Mesenchymal stem cell (in vitro differentiated cells and primary cell): ENCODE data around the gene TNFRSF6B.
A peak's percentile ranks its signal among the peaks of the same experiment; 100 is the strongest.

Source experiments
- DNase-seq: peaks from one replicate; pipeline ENCODE4 v3.0.0-alpha.2; 2013
- H2AFZ ChIP-seq: one replicate; pipeline ENCODE4 v1.6.1; 2013; ENCODE audit warnings: low read depth, mild to moderate bottlenecking, control low read depth, inconsistent platforms, low read length, moderate library complexity
- H2AK5ac ChIP-seq: 2 replicates; pipeline ENCODE4 v1.6.1; 2013; ENCODE audit warnings: low read length, moderate library complexity, mild to moderate bottlenecking, inconsistent platforms; ENCODE audit not compliant: severe bottlenecking
- H2BK120ac ChIP-seq: one replicate; pipeline ENCODE4 v1.6.1; 2013; ENCODE audit warnings: low read depth, mild to moderate bottlenecking, inconsistent platforms, low read length, moderate library complexity
- H2BK12ac ChIP-seq, 2 experiments: one replicate each; pipeline ENCODE4 v1.6.1; 2013; ENCODE audit warnings: inconsistent platforms in 2 of 2, low read length in 2 of 2, mild to moderate bottlenecking in 2 of 2, moderate library complexity in 2 of 2, control low read depth in 1 of 2
- H2BK15ac ChIP-seq: one replicate; pipeline ENCODE4 v1.6.1; 2013; ENCODE audit warnings: mild to moderate bottlenecking, low read depth, inconsistent platforms; ENCODE audit not compliant: poor library complexity, severe bottlenecking
- H2BK5ac ChIP-seq: 2 replicates; pipeline ENCODE4 v1.6.1; 2013; ENCODE audit warnings: low read depth, mild to moderate bottlenecking, low read length, control low read depth, inconsistent platforms; ENCODE audit not compliant: poor library complexity, severe bottlenecking
- H3K14ac ChIP-seq, 2 experiments: one replicate each; pipeline ENCODE4 v1.6.1; 2013; ENCODE audit warnings: inconsistent platforms in 2 of 2, low read length in 2 of 2, control low read depth in 1 of 2, mild to moderate bottlenecking in 1 of 2, moderate library complexity in 1 of 2
- H3K18ac ChIP-seq, 2 experiments: one replicate each; pipeline ENCODE4 v1.6.1; 2013; ENCODE audit warnings: inconsistent platforms in 2 of 2, low read length in 2 of 2, control low read depth in 1 of 2, low read depth in 1 of 2, mild to moderate bottlenecking in 1 of 2
- H3K23ac ChIP-seq, 2 experiments: one replicate each; pipeline ENCODE4 v1.6.1; 2013; ENCODE audit warnings: inconsistent platforms in 2 of 2, low read length in 2 of 2, mild to moderate bottlenecking in 2 of 2, moderate library complexity in 2 of 2, control low read depth in 1 of 2
- H3K27ac ChIP-seq: 2 replicates; pipeline ENCODE4 v1.5.1; 2013; ENCODE audit warnings: mild to moderate bottlenecking, moderate library complexity, low read length, control low read depth, inconsistent platforms; ENCODE audit not compliant: poor library complexity, severe bottlenecking
- H3K27me3 ChIP-seq, 2 experiments: 2 replicates each; pipeline versions ENCODE4 v1.6.1 to v1.7.0; 2013; ENCODE audit warnings: low read length in 2 of 2, mild to moderate bottlenecking in 2 of 2, moderate library complexity in 2 of 2, control low read depth in 1 of 2, inconsistent platforms in 1 of 2; ENCODE audit not compliant: control insufficient read depth in 1 of 2, insufficient read depth in 1 of 2
- H3K36me3 ChIP-seq, 2 experiments: 2 replicates each; pipeline versions ENCODE4 v1.6.1 to v1.7.0; 2013; ENCODE audit warnings: low read length in 2 of 2, control low read depth in 1 of 2, inconsistent platforms in 1 of 2, low read depth in 1 of 2, mild to moderate bottlenecking in 1 of 2; ENCODE audit not compliant: insufficient read depth in 2 of 2, control insufficient read depth in 1 of 2
- H3K4ac ChIP-seq, 2 experiments: one replicate each; pipeline ENCODE4 v1.6.1; 2013; ENCODE audit warnings: inconsistent platforms in 2 of 2, low read length in 2 of 2, mild to moderate bottlenecking in 2 of 2, moderate library complexity in 2 of 2, control low read depth in 1 of 2, low read depth in 1 of 2
- H3K4me1 ChIP-seq: 2 replicates; pipeline ENCODE4 v1.6.1; 2013; ENCODE audit warnings: low read depth, low read length, control low read depth; ENCODE audit not compliant: control insufficient read depth, insufficient read depth
- H3K4me2 ChIP-seq: 2 replicates; pipeline ENCODE4 v1.6.1; 2013; ENCODE audit warnings: low read length, mild to moderate bottlenecking, inconsistent platforms; ENCODE audit not compliant: poor library complexity, severe bottlenecking
- H3K4me3 ChIP-seq, 2 experiments: 2 replicates each; pipeline versions ENCODE4 v1.5.1 to v1.7.0; 2013; ENCODE audit warnings: low read length in 2 of 2, mild to moderate bottlenecking in 2 of 2, control low read depth in 1 of 2, low read depth in 1 of 2; ENCODE audit not compliant: insufficient read depth in 1 of 2
- H3K79me1 ChIP-seq: replicated peaks from 2 replicates; pipeline ENCODE4 v1.6.1; 2013; ENCODE audit warnings: mild to moderate bottlenecking, control low read depth, low read length, inconsistent platforms; ENCODE audit not compliant: poor library complexity, severe bottlenecking
- H3K9ac ChIP-seq: 2 replicates; pipeline ENCODE4 v1.7.0; 2013; ENCODE audit warnings: mild to moderate bottlenecking, low read length, moderate library complexity
- H3K9me3 ChIP-seq: 2 replicates; pipeline ENCODE4 v1.7.0; 2013; ENCODE audit warnings: mild to moderate bottlenecking, low read length; ENCODE audit not compliant: control insufficient read depth
- H4K8ac ChIP-seq: one replicate; pipeline ENCODE4 v1.6.1; 2013; ENCODE audit warnings: inconsistent platforms, mild to moderate bottlenecking, low read length, moderate library complexity
- H4K91ac ChIP-seq: one replicate; pipeline ENCODE4 v1.6.1; 2013; ENCODE audit warnings: mild to moderate bottlenecking, low read length, inconsistent platforms
- WGBS: methylation state at CpG from one replicate; pipeline ENCODE4 v1.1.7; 2013; ENCODE audit warnings: mixed read lengths; 5-methylcytosine and 5-hydroxymethylcytosine counted together

Gene TNFRSF6B

GRCh38 chr20:63682384-63683139, 13.9 kb upstream of the TNFRSF6B start:
- peak overlapping the region; percentile 87 for H4K8ac ChIP-seq
- peaks cover 26 to 46% of the 10 kb centered on the region in 2 experiments for H3K36me3 ChIP-seq
- peak overlapping the region; percentile 98 for H2BK120ac ChIP-seq
- peak overlapping the region; percentile 95 to 96 for H2BK12ac ChIP-seq
- peak overlapping the region; percentile 8 for H3K4me2 ChIP-seq
- WGBS = 18% methylated on average over 22 of the region's 22 CpGs
- peak overlapping the region; percentile 98 for H3K27ac ChIP-seq
- H3K14ac ChIP-seq = no peak overlapping the region
- peak overlapping the region; percentile 67 for H2AK5ac ChIP-seq
- peaks cover 49% of the 10 kb centered on the region for H3K4me1 ChIP-seq
- H2BK5ac ChIP-seq = peak overlapping the region; percentile 80
- no peaks in the 10 kb centered on the region for H3K27me3 ChIP-seq
- peak overlapping the region; percentile 61 for H3K9ac ChIP-seq
- H3K4me3 ChIP-seq = no peak overlapping the region
- H2AFZ ChIP-seq = no peak overlapping the region
- peak; percentile 98 for DNase-seq
- H4K91ac ChIP-seq = peak overlapping the region; percentile 98
- H3K4ac ChIP-seq = peak overlapping the region; percentile 95 to 96
- H2BK15ac ChIP-seq = peak overlapping the region; percentile 71
- peak overlapping the region; percentile 89 to 96 for H3K18ac ChIP-seq
- no peaks in the 10 kb centered on the region for H3K9me3 ChIP-seq
- H3K79me1 ChIP-seq = peaks cover 4% of the 10 kb centered on the region
- H3K23ac ChIP-seq = peak overlapping the region in 1 of 2 experiments; percentile 63

GRCh38 chr20:63685269-63686026, 11.0 kb upstream of the TNFRSF6B start:
- 95% methylated on average over 21 of the region's 21 CpGs for WGBS
- peak overlapping the region; percentile 69 to 75 for H3K4ac ChIP-seq

DNA sequence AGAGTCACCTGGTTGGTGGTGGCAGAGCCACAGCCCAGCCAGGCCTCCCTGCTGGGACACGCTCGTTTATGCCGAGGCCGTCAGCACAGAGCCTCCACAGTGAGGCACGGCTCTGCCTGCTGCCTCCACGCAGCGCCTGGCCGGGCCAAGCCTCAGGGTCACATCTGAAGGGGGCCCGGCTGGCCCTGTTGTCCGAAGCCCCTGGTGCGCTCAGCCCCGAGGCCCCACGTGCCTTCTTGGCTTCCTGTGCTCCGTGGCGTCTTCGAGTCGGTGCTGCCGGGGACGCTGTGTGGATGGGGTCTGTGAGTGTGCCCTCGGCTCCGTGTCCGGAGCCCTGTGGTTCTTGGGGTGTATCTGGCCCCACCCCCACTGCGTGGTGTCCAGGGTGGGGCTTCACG, 10.4 kb upstream of the TNFRSF6B start:
- Histone ChIP-seq H2BK120ac (peak overlapping the region; percentile 83), H3K36me3 (peaks cover 2 to 38% of the 10 kb centered on the region in 2 experiments), H4K8ac (peak overlapping the region; percentile 83), H2BK12ac (peak overlapping the region; percentile 74 to 96), H3K27me3 (no peaks in the 10 kb centered on the region), H3K4me3 (no peak overlapping the region), H2BK5ac (peak overlapping the region; percentile 4), H3K18ac (peak overlapping the region; percentile 91 to 93), H3K23ac (no peak overlapping the region), H3K4ac (peak overlapping the region; percentile 69 to 75), H2AFZ (no peak overlapping the region), H3K27ac (peak overlapping the region; percentile 88), H4K91ac (peak overlapping the region; percentile 98), H3K9me3 (no peaks in the 10 kb centered on the region), H3K4me2 (no peak overlapping the region), H3K4me1 (peaks cover 52% of the 10 kb centered on the region), H3K9ac (peak overlapping the region; percentile 76), H3K79me1 (peaks cover 4% of the 10 kb centered on the region), H2BK15ac (peak overlapping the region; percentile 98), H3K14ac (peak overlapping the region in 1 of 2 experiments; percentile 86), H2AK5ac (peak overlapping the region; percentile 82)
- no peak for DNase-seq
- 92% methylated on average over 24 of the region's 24 CpGs for WGBS

More at GRCh38 chr20:63685269-63686026, 11.0 kb upstream of the TNFRSF6B start:
- Histone ChIP-seq H3K4me2 (no peak overlapping the region), H2BK5ac (no peak overlapping the region), H4K91ac (peak overlapping the region; percentile 98), H3K9me3 (no peaks in the 10 kb centered on the region), H2AK5ac (peak overlapping the region; percentile 82), H3K18ac (peak overlapping the region; percentile 91 to 93), H2BK15ac (peak overlapping the region; percentile 95), H3K27me3 (no peaks in the 10 kb centered on the region), H3K27ac (no peak overlapping the region), H3K23ac (no peak overlapping the region), H4K8ac (peak overlapping the region; percentile 83), H2AFZ (no peak overlapping the region), H2BK12ac (peak overlapping the region; percentile 74 to 96), H3K4me1 (peaks cover 49% of the 10 kb centered on the region), H3K36me3 (peaks cover 4 to 40% of the 10 kb centered on the region in 2 experiments), H3K79me1 (peaks cover 4% of the 10 kb centered on the region), H3K14ac (peak overlapping the region in 1 of 2 experiments; percentile 86), H3K9ac (peak overlapping the region; percentile 76), H3K4me3 (no peak overlapping the region), H2BK120ac (peak overlapping the region; percentile 84)
- no peak for DNase-seq
